ENCODE results near the gene TMEM131. TPM values are rescaled to one million over a fixed set of nuclear protein-coding genes. Genes with fewer than 3 reads are reported as not detected.

The TMEM131 gene
- total and polyA plus RNA-seq, 10 of the 15 experiments (the other 5 are each of a cell fraction or from before 2014, with no cell fraction given): 6.0 to 48.2 (median 23.2) TPM

DNA sequence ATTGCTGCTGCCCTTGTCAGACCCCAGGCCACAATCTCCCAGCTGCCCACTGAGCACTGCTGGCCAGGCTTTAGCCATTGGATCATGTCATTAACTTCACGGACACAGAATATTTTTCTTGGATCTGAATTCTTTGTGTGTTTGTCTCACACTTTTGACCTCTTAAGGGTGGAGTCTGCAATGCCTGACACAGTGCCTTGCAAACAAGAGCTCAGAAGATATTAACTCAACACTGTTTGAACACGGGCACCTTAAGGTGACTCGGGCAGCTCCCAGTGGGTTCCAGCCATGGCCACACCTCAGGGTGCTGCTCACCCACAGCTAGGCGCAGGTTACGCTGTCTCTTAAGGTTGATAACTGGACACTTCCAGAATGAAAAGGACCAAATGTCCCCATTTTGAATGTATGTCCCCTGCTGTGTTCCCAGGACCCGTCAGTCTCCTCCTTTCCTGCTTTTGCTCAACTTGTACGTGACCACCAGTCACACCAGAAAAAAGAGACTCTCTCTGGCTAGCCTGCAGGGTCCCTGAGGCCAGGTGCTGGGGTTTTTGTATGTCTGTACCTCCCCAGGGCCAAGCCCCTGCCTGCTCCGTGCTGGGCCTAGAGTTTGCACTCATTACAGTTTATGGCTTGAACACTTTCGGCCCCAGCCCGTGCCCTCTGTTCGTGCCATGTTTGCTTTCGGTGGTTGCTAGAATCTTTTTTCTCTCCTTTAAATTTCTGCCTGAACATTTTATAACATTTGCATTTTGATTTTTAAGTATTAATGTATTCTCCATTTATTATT is 33.4 kb upstream of the TMEM131 start (continued):
- TF ChIP-seq, protein P1, sequence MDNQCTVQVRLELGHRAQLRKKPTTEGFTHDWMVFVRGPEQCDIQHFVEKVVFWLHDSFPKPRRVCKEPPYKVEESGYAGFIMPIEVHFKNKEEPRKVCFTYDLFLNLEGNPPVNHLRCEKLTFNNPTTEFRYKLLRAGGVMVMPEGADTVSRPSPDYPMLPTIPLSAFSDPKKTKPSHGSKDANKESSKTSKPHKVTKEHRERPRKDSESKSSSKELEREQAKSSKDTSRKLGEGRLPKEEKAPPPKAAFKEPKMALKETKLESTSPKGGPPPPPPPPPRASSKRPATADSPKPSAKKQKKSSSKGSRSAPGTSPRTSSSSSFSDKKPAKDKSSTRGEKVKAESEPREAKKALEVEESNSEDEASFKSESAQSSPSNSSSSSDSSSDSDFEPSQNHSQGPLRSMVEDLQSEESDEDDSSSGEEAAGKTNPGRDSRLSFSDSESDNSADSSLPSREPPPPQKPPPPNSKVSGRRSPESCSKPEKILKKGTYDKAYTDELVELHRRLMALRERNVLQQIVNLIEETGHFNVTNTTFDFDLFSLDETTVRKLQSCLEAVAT (IDR thresholded peaks at IDR 0.05): no peak

DNA sequence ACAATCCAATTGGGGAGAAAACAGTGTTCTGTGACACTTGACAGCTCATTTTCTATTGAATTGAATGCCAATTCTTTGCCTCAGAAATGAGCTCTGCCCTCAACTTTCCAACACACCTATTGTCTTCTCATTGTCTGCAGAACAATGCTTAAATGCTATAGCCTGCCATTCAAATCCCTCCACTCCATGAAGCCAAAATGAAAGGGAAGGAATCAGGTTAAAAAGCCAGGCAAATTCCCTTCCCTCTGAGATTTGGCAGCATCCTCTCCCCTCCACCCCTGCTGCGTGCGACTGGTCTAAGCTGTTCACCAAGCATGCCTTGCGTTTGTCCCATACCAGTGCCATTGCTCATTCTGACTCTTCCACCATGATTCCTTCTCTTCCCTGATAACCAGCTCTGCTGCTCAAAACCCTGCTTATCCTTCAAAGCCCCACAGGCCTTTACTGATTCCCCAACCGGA is 32.4 kb upstream of the TMEM131 start:
- intact Hi-C loops (cut with micrococcal nuclease; ENCODE audit: unreplicated experiment) (loop anchor here (5.0 kb wide), 2 partner anchors 54 to 221 kb away; no protein-coding TSS in a partner anchor), in situ Hi-C loops (cut with MboI) (no loop called here)
- 81% methylated on average over 4 of the region's 4 CpGs for WGBS (ENCODE audit: insufficient coverage, insufficient replicate concordance, low lambda C conversion rate, missing lambda C conversion rate)
- Histone ChIP-seq H3K27me3 (replicated peaks in 1 of 2; ENCODE audit: control insufficient read depth in 2 of 2, insufficient read depth in 2 of 2, low read length in 1 of 2) (no peaks in the 10 kb centered on the region), H3K4me2 (ENCODE audit: control insufficient read depth, insufficient read depth) (peak overlapping the region; percentile 60), H3K4me3 (peak overlapping the region; percentile 53; the same call in 1 of the 2 replicates), H3K4me1 (ENCODE audit: control insufficient read depth, insufficient read depth, low read length) (peaks cover 34% of the 10 kb centered on the region), H3K9ac (ENCODE audit: control insufficient read depth, insufficient read depth, low read length) (peak overlapping the region; percentile 41), H4K20me1 (ENCODE audit: control insufficient read depth, insufficient read depth) (no peaks in the 10 kb centered on the region), H3K27ac (ENCODE audit: control insufficient read depth, insufficient read depth) (peak overlapping the region; percentile 80), H3K9me3 (replicated peaks; ENCODE audit: control insufficient read depth, insufficient read depth, low read length) (no peaks in the 10 kb centered on the region), H3K79me2 (ENCODE audit: control insufficient read depth, insufficient read depth, low read length) (no peaks in the 10 kb centered on the region), H3K36me3 (ENCODE audit: control insufficient read depth in 2 of 2, insufficient read depth in 2 of 2, low read length in 1 of 2) (no peaks in the 10 kb centered on the region), H2AFZ (ENCODE audit: control insufficient read depth, low read depth, low read length) (no peak overlapping the region)
- DNase-seq (ENCODE audit: low read depth, low spot score) (no peak), ATAC-seq (no peak), FAIRE-seq (no peak)
- RAD21 ChIA-PET (ENCODE audit: unreplicated experiment): interaction anchor here (0.6 to 4.1 kb wide), 20 partner anchors 11 to 221 kb away, joined by 3 to 26 read pairs (median 4); no protein-coding TSS in a partner anchor
- BruUV-seq (replicated peaks): no TSS peak
- POLR2A ChIA-PET: interaction anchor here (0.8 to 1.6 kb wide), 5 partner anchors 9 to 91 kb away, joined by 3 to 6 read pairs (median 4); no protein-coding TSS in a partner anchor
- SMC1A ChIA-PET (ENCODE audit: uncharacterized antibody, unreplicated experiment): interaction anchor here (0.7 to 4.2 kb wide), 33 partner anchors 9 to 253 kb away, joined by 3 to 28 read pairs (median 5); no protein-coding TSS in a partner anchor
- CTCF ChIA-PET: interaction anchor here (1.0 to 1.8 kb wide), 11 partner anchors 9 to 222 kb away, joined by 3 to 7 read pairs (median 5); partner anchors contain the start of gene VWA3B
- TF ChIP-seq, protein P2, sequence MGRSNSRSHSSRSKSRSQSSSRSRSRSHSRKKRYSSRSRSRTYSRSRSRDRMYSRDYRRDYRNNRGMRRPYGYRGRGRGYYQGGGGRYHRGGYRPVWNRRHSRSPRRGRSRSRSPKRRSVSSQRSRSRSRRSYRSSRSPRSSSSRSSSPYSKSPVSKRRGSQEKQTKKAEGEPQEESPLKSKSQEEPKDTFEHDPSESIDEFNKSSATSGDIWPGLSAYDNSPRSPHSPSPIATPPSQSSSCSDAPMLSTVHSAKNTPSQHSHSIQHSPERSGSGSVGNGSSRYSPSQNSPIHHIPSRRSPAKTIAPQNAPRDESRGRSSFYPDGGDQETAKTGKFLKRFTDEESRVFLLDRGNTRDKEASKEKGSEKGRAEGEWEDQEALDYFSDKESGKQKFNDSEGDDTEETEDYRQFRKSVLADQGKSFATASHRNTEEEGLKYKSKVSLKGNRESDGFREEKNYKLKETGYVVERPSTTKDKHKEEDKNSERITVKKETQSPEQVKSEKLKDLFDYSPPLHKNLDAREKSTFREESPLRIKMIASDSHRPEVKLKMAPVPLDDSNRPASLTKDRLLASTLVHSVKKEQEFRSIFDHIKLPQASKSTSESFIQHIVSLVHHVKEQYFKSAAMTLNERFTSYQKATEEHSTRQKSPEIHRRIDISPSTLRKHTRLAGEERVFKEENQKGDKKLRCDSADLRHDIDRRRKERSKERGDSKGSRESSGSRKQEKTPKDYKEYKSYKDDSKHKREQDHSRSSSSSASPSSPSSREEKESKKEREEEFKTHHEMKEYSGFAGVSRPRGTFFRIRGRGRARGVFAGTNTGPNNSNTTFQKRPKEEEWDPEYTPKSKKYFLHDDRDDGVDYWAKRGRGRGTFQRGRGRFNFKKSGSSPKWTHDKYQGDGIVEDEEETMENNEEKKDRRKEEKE (IDR thresholded peaks at IDR 0.05): no peak
- no peak for TF ChIP-seq BHLHE40 (IDR thresholded peaks at IDR 0.05; ENCODE audit: borderline replicate concordance in 1 of 2, low read depth in 2 of 2, low read length in 1 of 2)

All from GM12878 (cell line).